ENCODE results near the gene LRRC10. TPM values are rescaled to one million over a fixed set of nuclear protein-coding genes. Genes with fewer than 3 reads are reported as not detected.

Gene LRRC10
- not detected for total RNA-seq
- under 1 TPM in 2 of 8 donors, not detected in 6; 0.09 to 0.10 TPM for polyA plus RNA-seq (ENCODE audit: insufficient read depth in 1 of 8, insufficient read length in 8 of 8, low replicate concordance in 1 of 8)
- long read RNA-seq, donor 1 = 0 reads
- long read RNA-seq, donor 2 = 0 reads
- long read RNA-seq, donor 3 = 0 reads
- long read RNA-seq, donor 4 = 0 reads
- long read RNA-seq, donor 5 = 0 reads
- long read RNA-seq, donor 6 = 0 reads
- long read RNA-seq, donor 7 = 0 reads
- long read RNA-seq, donor 8 = 0 reads
- long read RNA-seq, donor 9 = 0 reads
- long read RNA-seq, donor 10, partial matches to known transcripts = 0 of 1 reads
- long read RNA-seq, donor 10, other reads (novel, unspliced or antisense) = 0 of 1 reads
- long read RNA-seq, donor 11 = 0 reads

DNA sequence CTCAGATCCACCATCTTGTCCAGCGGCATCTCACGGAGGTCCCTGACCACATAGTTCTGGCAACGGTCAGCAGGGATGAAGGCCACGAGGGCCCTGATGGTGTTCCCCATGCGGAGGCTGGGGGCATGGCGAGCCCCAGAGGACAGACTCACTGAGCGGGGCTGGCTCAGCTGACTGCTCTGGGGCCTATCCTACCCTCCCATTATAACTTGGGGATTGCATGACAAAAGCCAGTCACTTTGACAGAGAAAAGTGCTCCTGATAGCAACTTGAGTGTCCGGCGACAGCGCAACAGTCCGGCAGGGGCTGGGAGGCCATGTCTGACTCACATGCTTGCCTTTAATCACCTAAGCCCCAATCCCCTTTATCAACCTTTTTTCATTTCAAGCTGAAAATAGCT is at the start of gene LRRC10:
TSS of gene LRRC10 (minus strand) at position 179 of the 400 bp plus-strand sequence. CDS start at position 110, 69 bp downstream.
- 96% methylated on average over 9 of the region's 11 CpGs for WGBS (ENCODE audit: insufficient coverage)
- DNase-seq = no peak
- Histone ChIP-seq H3K4me3 (ENCODE audit: low read length) (no peak within 1 kb of the TSS), H3K27me3 (ENCODE audit: control insufficient read depth, insufficient read depth, low read length) (no peaks in the 10 kb centered on the region), H3K27ac (ENCODE audit: low read length) (no peak within 1 kb of the TSS), H3K9me3 (replicated peaks; ENCODE audit: control insufficient read depth, low read depth, low read length) (no peaks in the 10 kb centered on the region), H3K4me1 (ENCODE audit: control insufficient read depth, insufficient read depth, low read length) (no peaks in the 10 kb centered on the region), H3K36me3 (ENCODE audit: control insufficient read depth, insufficient read depth, low read length) (no peaks in the 10 kb centered on the region)

DNA sequence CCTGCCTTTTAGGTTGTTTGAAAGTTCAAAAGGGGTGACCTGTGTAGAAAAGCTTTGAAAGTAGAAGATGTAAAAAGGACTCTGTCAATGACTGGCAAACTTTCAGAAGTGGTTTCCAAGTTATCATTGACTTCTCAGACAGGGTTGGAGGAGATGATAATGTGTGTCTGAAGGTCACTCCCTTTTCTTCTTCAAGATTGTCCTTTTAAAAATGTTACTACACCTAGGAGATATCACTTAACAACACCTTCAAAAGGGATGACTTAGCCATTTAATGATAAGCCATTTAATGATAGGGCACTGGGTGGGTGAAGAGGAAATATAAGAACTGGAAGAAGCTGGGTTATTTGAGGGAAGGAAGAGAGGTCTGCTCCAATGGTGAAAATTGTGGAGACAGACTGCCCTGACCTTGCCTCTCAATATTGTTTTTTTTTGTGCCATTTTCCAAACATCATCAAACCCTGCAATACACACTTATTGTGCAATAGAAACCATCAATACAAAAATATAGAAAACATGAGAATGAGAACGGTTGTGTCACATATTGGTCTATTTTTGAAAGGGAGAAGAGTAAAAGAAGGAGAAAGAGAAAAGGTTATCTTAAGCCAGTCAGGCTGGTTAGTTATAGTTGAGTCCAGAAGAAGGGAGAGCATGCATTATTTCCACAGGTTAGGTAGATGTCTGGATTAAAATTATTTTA is 49.6 kb upstream of the LRRC10 start:
- Histone ChIP-seq H3K4me3 (ENCODE audit: low read length) (no peak overlapping the region), H3K4me1 (ENCODE audit: control insufficient read depth, insufficient read depth, low read length) (peaks cover 3% of the 10 kb centered on the region), H3K27ac (ENCODE audit: low read length) (no peak overlapping the region), H3K9me3 (replicated peaks; ENCODE audit: control insufficient read depth, low read depth, low read length) (no peaks in the 10 kb centered on the region), H3K36me3 (ENCODE audit: control insufficient read depth, insufficient read depth, low read length) (no peaks in the 10 kb centered on the region), H3K27me3 (ENCODE audit: control insufficient read depth, insufficient read depth, low read length) (no peaks in the 10 kb centered on the region)
- no CpG with 5 or more reads among the region's 1 CpG for WGBS (ENCODE audit: insufficient coverage)
- DNase-seq = no peak

GRCh38 chr12:69658203-69658602 is 47.5 kb upstream of the LRRC10 start:
- no peak overlapping the region for H3K27ac ChIP-seq (ENCODE audit: low read length)
- DNase-seq = no peak
- H3K9me3 ChIP-seq (replicated peaks; ENCODE audit: control insufficient read depth, low read depth, low read length) = no peaks in the 10 kb centered on the region
- H3K4me1 ChIP-seq (ENCODE audit: control insufficient read depth, insufficient read depth, low read length) = peaks cover 3% of the 10 kb centered on the region
- no peaks in the 10 kb centered on the region for H3K27me3 ChIP-seq (ENCODE audit: control insufficient read depth, insufficient read depth, low read length)
- H3K4me3 ChIP-seq (ENCODE audit: low read length) = no peak overlapping the region
- H3K36me3 ChIP-seq (ENCODE audit: control insufficient read depth, insufficient read depth, low read length) = no peaks in the 10 kb centered on the region
- WGBS (ENCODE audit: insufficient coverage) = 40% methylated on average over 1 of the region's 2 CpGs

GRCh38 chr12:69657376-69658137 is 46.9 kb upstream of the LRRC10 start:
- WGBS (ENCODE audit: insufficient coverage) = 67% methylated on average over 7 of the region's 9 CpGs
- Histone ChIP-seq H3K27ac (ENCODE audit: low read length) (peak overlapping the region; percentile 45), H3K27me3 (ENCODE audit: control insufficient read depth, insufficient read depth, low read length) (no peaks in the 10 kb centered on the region), H3K4me3 (ENCODE audit: low read length) (no peak overlapping the region), H3K36me3 (ENCODE audit: control insufficient read depth, insufficient read depth, low read length) (no peaks in the 10 kb centered on the region), H3K4me1 (ENCODE audit: control insufficient read depth, insufficient read depth, low read length) (peaks cover 3% of the 10 kb centered on the region), H3K9me3 (replicated peaks; ENCODE audit: control insufficient read depth, low read depth, low read length) (no peaks in the 10 kb centered on the region)
- DNase-seq = peak; percentile 63

DNA sequence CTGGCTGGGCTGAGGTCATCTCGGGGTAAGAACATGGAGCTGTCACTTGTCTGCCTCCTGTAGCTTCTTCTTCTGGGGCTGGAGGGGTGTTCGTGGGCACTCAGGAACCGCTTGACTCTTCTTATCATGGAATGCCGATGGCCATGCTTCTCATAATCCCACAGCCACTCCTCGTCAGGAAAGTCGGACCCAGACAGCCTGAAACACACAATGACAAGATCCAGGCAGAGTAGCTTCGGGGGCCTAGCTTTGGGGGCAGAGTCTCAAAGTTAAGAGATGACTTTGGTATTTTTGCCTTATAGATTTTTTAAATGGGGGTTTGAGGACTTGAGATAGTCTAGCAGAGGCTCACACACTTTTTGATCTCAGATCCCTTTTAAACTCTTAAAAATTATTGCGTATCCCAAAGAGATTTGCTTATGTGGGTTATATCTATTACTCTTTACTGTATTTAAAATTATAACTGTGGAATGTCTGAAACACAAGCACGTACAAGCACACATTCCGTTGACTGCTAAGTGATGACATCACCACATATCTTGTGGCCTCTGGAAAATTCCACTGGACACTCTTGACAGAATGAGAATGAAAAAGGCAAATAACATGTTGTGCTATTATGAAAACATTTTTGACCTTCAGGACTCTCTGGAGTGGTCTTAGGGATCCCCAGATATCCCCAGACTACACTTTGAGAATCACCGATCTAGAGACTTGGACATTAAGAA is 45.1 kb upstream of the LRRC10 start:
- Histone ChIP-seq H3K9me3 (replicated peaks; ENCODE audit: control insufficient read depth, low read depth, low read length) (no peaks in the 10 kb centered on the region), H3K4me1 (ENCODE audit: control insufficient read depth, insufficient read depth, low read length) (peaks cover 3% of the 10 kb centered on the region), H3K4me3 (ENCODE audit: low read length) (no peak overlapping the region), H3K27me3 (ENCODE audit: control insufficient read depth, insufficient read depth, low read length) (no peaks in the 10 kb centered on the region), H3K36me3 (ENCODE audit: control insufficient read depth, insufficient read depth, low read length) (no peaks in the 10 kb centered on the region), H3K27ac (ENCODE audit: low read length) (no peak overlapping the region)
- WGBS (ENCODE audit: insufficient coverage) = 72% methylated on average over 5 of the region's 11 CpGs
- peak; percentile 59 for DNase-seq

GRCh38 chr12:69653703-69654102 is 43.0 kb upstream of the LRRC10 start:
- Histone ChIP-seq H3K4me1 (ENCODE audit: control insufficient read depth, insufficient read depth, low read length) (peaks cover 3% of the 10 kb centered on the region), H3K36me3 (ENCODE audit: control insufficient read depth, insufficient read depth, low read length) (no peaks in the 10 kb centered on the region), H3K27me3 (ENCODE audit: control insufficient read depth, insufficient read depth, low read length) (no peaks in the 10 kb centered on the region), H3K4me3 (ENCODE audit: low read length) (no peak overlapping the region), H3K9me3 (replicated peaks; ENCODE audit: control insufficient read depth, low read depth, low read length) (no peaks in the 10 kb centered on the region), H3K27ac (ENCODE audit: low read length) (no peak overlapping the region)
- no peak for DNase-seq
- 73% methylated on average over 2 of the region's 8 CpGs for WGBS (ENCODE audit: insufficient coverage)

DNA sequence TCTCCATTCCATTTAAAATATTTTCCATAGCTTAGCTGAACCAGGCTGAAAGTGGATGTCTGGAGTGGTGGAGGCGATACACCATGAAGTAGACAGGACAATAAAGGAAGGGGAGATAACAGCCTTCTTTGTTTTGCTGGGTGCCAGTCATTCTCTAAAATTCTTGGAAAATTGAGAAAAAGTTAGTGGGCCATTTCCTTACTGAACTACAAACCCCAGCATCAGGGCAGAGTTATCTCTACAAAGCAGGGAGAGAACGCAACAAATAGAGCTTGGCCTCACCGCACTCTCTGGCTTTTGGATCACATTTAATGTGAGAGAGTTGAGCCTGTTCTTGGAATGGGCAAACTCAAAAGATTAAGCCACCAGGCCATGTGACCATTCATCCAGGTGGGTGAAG is 41.2 kb upstream of the LRRC10 start:
- Histone ChIP-seq H3K36me3 (ENCODE audit: control insufficient read depth, insufficient read depth, low read length) (no peaks in the 10 kb centered on the region), H3K4me3 (ENCODE audit: low read length) (no peak overlapping the region), H3K4me1 (ENCODE audit: control insufficient read depth, insufficient read depth, low read length) (peaks cover 3% of the 10 kb centered on the region), H3K9me3 (replicated peaks; ENCODE audit: control insufficient read depth, low read depth, low read length) (no peaks in the 10 kb centered on the region), H3K27ac (ENCODE audit: low read length) (no peak overlapping the region), H3K27me3 (ENCODE audit: control insufficient read depth, insufficient read depth, low read length) (no peaks in the 10 kb centered on the region)
- 100% methylated on average over 3 of the region's 3 CpGs for WGBS (ENCODE audit: insufficient coverage)
- no peak for DNase-seq

DNA sequence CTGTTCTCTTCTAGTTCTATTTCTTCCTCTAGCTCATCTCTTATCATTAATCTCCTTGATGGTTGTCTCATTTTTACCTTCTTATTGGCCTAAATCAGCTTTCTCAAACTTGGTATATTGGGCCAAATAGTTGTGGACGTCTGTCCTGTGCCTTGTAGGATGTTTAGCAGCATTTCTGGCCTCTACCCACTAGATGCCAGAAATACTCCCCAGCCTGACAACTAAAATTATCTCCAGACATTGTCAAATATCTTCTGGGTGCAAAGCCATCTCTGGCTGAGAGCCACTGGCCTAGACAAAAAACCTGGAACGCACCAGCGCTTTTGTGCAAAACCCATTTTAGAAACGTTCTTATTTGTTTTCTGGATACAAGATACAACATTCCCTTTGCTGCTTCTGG is 38.8 kb upstream of the LRRC10 start:
- Histone ChIP-seq H3K27me3 (ENCODE audit: control insufficient read depth, insufficient read depth, low read length) (no peaks in the 10 kb centered on the region), H3K4me3 (ENCODE audit: low read length) (no peak overlapping the region), H3K4me1 (ENCODE audit: control insufficient read depth, insufficient read depth, low read length) (no peaks in the 10 kb centered on the region), H3K27ac (ENCODE audit: low read length) (no peak overlapping the region), H3K9me3 (replicated peaks; ENCODE audit: control insufficient read depth, low read depth, low read length) (no peaks in the 10 kb centered on the region), H3K36me3 (ENCODE audit: control insufficient read depth, insufficient read depth, low read length) (no peaks in the 10 kb centered on the region)
- DNase-seq = no peak
- WGBS (ENCODE audit: insufficient coverage) = no CpG with 5 or more reads among the region's 4 CpGs

GRCh38 chr12:69648476-69648875 is 37.8 kb upstream of the LRRC10 start:
- Histone ChIP-seq H3K36me3 (ENCODE audit: control insufficient read depth, insufficient read depth, low read length) (no peaks in the 10 kb centered on the region), H3K4me3 (ENCODE audit: low read length) (no peak overlapping the region), H3K9me3 (replicated peaks; ENCODE audit: control insufficient read depth, low read depth, low read length) (no peaks in the 10 kb centered on the region), H3K27ac (ENCODE audit: low read length) (no peak overlapping the region), H3K4me1 (ENCODE audit: control insufficient read depth, insufficient read depth, low read length) (no peaks in the 10 kb centered on the region), H3K27me3 (ENCODE audit: control insufficient read depth, insufficient read depth, low read length) (no peaks in the 10 kb centered on the region)
- 100% methylated on average over 1 of the region's 3 CpGs for WGBS (ENCODE audit: insufficient coverage)
- peak; percentile 12 for DNase-seq
